AML-193 (cell line): Measurements from ENCODE around the gene NECTIN1.

ENCODE experiments used
- DNase-seq, 2 experiments: peaks; one replicate each; lab custom pipeline; 2025; lab: John Stamatoyannopoulos, UW

NECTIN1 gene

DNA sequence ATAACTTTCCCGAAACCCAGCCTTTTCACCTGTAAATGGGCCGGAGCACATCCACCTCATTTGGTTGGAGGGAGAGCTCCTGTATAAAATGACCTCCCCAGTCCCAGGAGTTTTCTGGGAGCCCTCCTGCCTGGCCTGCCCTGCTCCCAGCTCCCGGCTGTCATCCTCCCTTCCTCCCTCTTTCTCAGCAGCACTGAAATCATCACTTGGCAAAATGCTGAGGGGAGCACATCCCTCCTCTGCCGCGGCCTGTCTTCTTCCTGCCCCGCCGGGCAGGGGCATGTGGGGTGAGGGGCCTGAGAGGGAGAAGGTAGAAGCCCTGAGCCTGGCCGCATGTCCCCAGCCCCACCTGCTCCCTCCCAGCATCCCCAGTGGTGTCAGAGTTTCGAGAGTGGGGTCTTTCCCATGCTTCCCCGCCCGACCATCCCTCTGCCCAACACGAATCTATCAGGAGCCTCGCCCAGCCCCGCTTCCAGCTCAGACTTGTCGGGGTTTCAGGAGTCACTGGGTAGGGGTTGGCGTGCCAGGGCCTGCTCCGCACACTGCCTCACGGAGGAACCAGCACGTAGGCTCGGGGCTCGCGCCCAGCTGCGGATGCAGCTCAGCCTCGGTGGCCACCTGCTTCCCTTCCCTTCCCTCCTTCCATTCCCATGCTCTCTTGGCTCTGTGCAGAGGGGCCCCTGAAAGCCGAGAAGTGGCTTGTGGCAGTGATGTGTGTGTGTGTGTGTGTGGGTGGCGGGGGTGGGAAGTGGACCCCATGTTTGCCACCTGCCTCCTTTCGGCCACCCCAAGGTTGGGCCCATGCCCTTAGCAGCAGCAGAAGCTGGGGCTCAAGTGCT lies 37.1 kb downstream of the NECTIN1 start:
- DNase-seq, result no peak

DNA sequence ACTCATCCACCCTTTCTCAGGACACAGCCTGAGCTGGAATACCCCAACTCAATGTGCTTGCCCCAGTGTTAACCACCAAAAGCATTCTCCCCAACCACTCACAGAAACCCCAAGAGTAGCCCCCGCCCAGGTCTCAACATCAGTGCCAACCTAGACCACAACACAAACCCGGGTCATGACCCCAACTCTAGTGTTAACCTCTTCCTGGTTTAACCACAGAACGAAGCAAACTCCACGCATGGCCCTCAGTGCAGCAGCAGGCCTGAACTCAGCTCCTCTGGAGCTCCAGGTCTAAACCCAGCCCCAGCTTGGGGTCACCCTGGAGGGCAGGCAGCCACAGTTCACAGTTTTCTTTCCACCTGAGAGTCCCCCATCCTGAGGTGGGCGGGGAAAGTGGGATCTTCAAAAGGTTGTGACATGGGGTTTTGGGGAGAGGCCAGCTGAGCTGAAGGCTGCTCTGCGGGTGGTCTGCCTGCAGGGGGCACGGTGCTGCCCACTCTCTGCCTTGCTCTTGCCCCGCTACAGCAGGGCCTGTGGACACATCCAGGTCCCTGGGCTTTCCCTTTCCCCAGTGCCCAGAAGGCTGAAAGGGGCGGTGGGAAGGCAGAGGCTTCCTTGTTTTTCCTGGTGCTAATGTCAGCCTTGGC lies 37.9 kb downstream of the NECTIN1 start:
- DNase-seq, result peak; percentile 50 to 57

DNA sequence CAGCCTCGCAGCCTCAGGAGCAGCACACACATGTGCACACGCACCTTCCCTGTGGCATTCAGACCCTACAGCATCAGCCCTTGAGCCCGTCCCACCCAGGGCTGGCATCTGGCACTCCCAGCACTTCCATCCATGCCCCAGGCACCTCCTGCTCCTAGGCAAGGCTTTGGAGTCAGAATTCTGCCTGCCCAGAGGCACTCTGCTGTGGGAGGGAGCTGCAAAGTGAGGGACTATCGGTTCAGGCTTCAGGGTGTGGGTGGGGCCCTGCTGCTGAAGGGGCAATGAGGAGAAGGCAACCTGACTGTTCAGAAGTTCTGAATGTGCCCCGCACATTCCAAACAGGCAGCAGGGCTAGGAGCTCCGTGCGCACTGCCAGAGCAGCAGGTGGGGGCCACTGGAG lies 39.7 kb downstream of the NECTIN1 start:
- no peak for DNase-seq

DNA sequence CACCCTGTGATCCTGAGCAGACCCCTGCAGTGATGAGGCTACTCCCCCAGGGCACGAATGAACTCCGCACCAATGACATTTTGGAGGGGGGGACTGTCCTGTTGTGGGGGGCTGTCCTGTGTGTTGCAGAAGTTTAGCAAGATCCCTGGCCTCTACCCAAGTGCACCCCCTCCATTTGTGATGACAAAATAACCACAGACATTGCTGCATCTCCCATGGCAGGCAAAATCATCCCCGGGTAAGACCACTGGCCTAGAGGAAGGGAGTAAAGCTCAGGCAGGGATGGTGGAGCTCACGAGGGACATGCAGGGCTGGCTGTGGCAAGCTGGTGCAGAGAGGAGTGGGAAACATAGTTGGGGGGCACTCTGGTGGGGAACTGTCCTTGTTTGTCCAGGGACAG lies 40.6 kb downstream of the NECTIN1 start:
- DNase-seq, result peak; percentile 10 to 20

DNA sequence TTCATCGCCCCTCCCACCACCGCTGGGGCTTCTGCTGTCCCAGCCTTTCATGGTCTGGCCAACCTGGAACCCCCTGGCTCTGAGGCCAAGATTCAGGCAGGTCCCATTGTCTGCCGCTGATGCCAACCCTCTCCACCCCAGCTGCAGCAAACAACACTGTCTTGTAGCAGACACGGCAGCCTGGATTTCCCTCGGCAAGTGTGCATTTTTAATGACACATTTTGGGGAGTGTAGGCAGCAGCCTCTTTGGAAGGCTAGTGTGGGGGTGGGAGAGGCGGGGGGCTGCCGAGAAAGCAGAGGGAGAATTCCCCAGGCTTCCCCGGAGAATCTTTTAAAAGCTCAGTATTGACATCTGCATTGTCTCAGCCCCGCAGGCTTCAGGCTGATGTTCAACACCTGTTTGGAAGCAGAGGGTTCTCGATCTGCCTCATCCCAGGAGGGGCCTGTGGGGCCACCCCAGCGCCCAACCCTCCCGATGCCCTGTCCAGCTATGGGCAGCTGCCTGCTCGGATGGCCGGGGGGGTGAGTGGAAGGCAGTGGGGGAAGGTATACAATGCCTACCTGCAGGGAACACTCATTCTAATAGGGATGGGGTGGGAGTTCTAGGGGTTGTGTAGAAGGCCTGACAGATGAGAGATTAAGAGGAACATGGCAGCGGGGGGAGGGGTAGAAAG lies 41.5 kb downstream of the NECTIN1 start:
- DNase-seq, result no peak

DNA sequence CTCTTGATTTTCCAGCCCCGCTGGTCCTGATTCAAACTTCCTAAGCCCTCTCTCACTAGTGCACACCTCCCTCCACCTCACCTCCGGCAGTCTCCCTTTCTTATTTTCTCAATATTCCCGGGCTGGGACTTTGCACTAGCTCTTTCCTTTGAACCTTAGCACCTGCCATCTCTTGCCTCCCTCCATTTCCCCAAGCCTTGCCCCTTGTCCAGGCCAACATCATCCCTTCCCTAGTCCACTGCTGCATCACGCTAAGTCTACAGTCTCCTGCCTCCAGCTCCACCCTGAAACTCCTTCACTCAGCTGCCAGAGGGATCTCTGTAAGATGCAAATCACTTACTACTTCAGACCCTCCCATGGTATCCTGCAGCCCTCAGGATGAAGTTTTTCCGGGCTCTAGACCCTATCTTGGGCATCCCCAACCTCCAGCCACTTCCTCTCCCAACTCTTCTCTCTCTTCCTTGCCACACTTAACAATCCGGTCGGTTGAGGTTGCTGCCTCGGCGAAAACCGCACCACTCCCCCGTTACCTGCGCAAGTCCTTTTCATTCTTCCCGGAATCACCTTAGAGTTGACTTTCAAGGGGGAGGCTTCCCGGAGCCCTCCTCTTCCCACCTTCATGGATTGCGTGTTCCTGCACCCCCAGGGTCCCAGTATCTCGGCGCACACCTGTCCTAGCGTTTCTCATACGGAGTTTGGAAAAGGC lies 42.7 kb downstream of the NECTIN1 start:
- no peak for DNase-seq

DNA sequence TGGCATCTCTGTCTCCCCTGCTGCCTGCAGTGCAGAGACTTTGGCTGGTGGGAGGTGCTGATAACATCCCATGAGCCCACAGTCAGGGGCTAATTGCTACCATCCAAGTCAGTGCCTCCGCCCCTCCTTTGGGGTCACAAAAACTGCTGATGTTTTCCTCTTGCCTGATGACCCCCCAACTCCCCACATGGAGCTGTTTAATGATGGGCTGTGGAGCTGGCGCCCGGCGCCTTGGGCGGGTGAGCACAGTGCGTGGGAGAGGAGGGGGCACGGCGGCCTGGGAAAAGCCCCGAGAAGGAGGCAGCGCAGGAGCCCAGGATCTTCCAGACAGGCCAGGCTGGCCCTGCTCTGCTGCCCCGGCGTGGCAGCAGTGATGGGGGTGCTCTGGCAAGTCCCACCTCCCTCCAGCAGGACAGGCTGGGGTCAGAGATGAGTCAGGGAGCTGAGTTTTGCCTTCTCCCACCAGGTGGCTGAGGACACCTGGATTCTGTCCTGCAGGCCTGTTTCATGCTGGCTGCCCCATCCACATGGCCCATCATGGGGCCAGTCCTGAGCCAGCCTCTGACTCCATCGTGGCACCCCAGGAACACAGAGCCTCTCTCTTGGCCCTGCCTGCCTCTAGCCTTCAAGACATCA lies 43.8 kb downstream of the NECTIN1 start:
- DNase-seq, result no peak

DNA sequence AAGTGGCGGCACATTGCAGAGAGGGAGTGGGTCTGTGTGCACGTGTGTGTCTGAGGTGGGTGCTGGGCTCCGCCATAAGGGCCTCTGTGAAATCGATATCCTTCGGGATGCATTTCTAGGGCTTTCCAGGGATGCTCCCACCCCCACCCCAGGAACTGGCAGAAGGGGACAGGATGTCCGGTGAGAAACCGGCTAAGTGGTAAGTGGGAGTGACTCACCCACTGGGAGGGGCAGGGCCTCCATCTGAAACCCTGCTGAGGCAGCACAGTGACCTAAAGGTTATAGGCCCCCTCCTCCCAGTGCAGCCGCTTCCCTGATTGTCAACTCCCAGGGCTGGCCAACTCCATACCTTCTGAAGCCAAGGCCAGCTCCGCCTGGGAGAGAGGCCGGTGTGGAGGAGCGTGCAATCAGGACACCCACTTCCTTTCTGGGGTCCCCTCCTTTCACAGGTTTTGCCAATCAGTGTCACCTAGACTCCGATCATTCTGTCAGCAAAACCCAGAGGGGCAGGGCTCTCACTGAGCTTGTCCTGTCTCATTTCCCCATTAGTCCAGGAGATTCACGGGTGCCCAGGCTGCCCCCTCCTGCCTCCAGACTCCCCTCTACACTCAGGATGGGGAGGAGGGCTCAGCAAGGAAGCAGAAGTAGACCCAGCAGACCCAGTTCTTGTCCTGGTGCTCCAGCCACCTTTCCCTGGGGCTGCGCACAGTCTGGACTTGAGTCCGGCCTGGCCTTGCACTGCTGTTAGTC lies 44.5 kb downstream of the NECTIN1 start:
- DNase-seq, result peak; percentile 10 to 13

DNA sequence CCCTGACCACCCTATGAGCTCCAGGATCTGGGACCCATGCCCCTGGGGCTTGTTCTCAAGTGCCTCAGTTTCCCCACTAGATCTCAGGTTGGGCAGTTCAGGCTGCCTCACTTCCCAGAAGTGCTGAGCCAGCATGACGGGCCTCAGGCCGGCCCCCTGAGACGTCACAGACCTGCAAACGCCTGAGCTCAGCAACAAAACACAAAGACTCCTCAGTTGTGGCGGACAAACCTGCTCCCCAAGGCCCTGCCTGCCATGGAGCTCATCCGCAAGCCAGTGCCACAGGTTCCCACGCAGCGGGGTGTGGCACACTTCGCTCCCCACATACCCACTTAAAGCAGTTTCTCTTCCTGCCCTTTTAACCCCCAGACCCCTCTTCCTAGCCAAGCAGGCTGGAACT lies 45.2 kb downstream of the NECTIN1 start:
- DNase-seq, result no peak

DNA sequence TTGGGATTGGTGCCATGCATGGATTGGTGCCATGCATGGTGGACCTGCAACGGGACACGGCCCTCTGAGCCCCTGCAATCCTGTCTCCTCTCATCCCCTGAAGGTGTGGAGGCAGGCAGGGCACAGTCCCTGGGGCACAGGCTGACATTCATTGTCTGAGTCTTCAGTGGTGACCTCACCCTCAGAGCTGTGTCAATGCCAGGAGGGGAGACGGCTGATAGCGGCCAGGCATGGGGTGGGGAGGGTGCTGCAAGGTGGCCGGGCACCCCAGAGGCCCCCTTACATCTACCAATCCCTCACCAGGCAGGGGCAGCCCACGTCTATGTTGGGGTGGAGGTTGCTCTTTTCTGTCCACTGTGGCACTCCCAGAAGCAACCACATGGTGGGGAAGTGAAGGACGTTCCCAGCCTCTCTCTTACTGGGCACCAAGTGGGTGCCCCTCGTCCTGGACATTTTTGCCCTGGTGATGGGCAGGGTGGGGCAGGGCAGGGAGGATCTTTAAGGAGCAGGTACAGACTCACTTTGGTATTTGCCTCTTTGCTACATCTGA lies 47.6 kb downstream of the NECTIN1 start:
- DNase-seq, result no peak

DNA sequence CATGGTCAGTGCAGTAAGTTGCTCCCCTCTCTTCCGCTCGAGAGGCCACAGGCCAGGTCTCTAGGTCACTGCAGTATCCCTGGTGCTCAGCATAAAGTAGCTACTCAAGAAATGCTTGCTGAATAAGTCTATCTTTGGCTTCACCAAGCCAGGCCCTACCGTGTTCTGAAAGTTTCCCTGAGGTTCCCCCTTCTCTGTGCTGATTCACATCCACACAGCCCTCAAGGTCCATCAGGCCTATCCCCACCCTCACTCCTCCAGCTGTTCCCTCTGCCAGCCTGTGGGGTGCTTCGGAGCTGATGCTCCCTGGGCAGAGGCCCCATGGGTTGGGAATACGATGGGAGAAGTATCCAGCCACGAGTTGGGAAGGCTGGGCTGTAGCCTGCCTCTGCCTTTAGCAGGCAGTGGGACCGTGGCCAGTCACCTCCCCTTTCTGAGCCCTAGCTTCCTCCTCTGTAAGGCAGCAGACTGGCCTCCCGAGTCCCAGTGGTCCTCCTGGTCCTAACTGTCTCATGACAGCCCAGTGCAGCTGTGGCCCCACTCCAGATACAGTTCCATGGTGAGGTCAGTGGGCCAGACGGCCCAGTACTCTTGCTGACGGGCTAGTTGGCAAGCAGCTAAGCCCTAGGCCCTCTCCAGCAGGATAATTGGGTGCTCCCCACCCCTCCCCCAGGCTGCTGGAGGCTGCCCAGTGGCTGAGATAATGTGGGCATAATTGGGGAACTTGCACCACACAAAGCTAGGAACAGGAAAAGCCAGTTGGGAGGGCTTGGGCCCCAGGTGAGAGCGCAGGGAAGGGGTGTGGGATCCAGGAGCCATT lies 48.2 kb downstream of the NECTIN1 start:
- peak; percentile 19 to 38 for DNase-seq

DNA sequence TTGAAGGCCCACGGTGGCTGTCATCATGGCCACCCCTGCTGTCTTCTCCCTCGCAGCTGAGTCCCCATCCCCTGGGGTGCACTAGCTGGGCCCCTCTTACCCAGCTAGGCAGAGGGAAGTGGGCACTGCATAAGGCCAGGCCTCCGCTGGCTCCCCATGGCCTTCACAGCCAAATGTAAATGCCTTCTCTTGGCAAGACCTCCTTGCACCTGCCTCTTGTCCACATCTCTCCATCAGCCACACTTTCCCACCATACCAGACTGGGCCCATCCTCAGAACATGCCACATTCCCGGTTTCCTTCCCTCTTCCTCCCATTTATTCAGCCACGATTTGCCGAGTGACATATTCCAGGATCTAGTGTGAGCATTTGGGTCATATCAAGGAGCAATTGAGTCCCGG lies 49.7 kb downstream of the NECTIN1 start:
- no peak for DNase-seq

DNA sequence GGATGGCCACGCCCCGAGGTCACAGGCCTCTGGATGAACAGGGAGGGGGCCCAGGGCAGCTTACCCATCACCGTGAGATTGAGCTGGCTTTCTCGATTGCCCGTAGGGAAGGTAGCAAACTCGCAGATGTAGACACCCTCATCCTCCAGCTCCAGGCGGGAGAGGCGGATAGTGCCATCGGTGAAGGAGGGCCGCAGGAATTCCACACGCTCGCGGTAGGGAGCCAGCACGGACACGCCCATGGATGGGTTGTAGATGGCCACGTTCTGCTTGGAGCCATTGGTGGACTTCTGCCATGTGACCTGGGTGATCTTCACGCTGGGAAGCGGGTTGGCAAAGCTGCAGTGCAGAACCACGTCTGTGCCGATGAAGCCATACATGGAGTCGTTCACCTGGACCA lies 50.6 kb downstream of the NECTIN1 start:
- no peak for DNase-seq

DNA sequence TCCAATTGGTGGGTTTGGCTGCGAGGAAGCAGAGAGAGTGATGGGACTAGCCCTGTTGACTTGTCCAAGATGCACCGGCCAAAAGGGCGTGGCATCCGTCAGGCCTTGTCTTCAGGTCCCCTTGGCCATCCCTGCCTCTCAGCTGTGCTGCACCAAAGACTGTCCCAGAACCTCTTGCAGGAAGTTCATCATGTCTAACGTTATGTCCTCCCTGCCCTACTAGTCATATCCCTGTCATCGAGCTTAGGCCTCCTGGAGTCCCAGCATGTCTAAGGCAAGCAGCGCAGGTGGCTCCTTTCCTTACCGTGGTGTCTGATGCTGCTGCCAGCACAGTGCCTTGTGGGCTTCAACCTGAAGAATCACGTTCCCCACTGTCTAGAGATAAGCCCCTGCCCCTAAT lies 51.2 kb downstream of the NECTIN1 start:
- no peak for DNase-seq

DNA sequence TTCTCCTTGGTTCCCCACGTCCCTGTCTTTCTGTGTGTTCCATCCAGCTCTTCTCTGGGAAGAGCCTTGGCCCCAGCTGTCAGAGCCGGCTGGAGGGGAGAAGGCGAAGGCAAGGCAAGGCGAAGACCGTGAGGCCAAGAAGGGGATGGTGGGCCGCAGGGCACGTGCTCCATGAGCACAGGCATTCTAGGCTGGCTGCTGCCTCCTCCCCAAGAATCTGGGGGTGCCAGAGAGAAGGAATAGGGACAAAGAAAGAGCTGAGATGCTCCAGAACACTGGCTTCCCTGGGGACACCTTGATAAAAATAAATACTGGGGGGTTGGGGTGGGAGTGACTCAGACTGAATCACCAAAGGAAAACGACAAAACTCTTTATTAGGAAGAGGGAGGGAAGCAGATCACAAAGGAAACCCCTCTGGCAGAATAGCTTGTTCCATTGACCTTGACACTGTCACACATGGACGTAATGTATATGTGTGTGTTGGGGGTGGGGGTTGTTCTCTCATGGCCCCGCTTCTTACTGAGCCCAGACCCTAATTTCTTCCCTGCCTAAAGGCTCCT lies 52.5 kb downstream of the NECTIN1 start:
- no peak for DNase-seq

DNA sequence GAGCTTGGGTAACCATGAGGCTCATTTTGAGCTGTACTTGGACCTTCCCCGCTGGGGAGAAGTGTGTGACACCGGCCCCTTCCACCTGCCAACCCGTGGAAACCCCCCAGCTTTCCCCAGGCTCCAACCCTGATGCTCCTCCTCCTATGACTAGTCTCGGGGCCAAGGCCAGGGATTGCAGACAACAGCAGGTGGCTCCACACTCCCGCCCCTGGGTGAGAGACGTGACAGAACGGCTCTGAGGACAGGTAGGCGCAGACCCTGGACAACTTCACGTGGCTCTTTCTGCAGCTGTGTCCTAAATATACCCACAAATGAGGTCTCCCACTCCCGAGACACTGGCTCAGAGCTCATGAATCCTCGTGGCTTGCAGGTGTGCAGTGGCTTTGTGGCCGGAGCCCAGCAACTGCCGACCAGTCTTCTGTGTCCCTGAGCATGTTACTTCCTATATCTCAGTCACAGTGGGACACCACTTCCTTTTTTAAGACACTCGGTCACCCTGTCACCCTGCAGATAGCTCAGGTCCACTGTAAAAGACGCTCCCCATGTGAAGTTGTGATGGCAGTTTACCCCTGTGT lies 55.2 kb downstream of the NECTIN1 start:
- peak; percentile 71 to 75 for DNase-seq

DNA sequence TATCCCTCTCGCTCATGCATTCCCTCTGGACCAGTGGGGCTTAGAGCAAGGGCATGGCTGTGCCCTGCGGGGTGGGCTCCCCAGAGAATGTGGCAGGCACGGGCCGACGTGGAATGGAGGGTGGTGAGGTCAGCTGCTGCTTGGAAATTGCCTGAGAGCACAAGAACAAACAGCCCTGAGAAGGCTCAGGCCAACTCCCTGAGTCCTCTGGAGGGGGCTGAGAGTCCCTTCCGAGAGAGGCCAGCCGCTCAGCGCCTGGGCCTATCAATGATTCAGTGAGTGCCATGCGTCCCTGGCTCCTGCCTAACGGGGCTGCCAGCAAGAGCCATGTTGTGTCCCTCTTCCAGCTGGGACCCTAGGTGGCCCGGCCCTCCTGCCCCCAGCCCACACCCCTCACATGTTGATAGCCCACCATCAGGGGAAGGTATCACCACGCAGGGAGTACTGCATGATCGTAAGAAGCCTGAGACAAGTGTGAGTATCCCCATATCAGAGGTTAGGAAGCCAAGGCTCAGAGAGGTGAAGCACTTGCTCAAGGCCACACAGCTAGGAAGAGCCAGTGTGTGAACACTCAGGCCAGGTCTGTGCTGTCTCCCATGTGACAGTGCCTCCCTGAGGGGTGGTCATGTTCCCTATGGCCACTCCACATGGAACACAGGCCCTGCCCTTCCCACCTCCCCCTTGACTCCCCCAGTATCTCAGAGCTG lies 55.8 kb downstream of the NECTIN1 start:
- DNase-seq, result no peak

DNA sequence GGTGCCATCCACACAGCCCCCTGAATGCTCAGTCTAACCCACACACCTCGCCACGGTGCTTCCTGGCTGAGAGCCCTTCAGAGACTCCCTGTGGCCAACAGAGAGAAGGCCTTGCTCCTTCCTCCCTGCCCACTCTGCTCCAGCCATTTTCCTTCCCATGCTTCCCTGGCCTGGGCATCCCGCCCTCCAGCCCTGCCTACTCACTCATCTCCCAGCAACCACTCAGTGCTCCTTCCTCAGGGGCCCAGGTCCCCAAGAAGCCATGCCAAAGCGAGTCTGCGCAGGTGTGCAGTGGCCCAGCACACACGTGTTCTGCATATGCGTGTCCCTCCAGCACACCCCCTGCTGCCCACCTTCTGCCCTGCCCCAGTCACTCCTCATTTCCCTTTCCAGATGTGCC lies 56.4 kb downstream of the NECTIN1 start:
- DNase-seq, result no peak

DNA sequence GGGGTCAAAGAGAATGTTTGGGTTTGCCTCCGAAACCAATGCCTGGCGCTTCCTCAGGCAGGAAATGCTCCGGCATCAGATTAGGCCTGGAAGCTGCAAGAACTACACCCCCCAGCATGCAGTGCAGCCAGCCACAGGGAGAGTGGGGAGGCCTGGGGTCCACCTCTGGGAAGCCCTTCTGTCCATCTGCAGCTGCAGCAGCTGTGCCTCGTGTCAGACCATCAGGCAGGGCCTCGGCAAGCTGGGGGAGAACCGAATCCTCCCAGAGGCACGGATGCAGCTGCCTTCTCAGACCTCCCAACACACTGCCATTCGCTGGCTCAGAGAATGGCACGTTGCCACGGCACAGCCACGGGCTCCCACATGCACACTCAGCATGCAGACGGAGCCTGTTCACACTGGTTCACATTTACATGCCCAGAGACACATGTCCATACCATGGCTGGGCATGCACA lies 57.4 kb downstream of the NECTIN1 start:
- no peak for DNase-seq
